Measurements from ENCODE around the gene SLC11A1.

DNA sequence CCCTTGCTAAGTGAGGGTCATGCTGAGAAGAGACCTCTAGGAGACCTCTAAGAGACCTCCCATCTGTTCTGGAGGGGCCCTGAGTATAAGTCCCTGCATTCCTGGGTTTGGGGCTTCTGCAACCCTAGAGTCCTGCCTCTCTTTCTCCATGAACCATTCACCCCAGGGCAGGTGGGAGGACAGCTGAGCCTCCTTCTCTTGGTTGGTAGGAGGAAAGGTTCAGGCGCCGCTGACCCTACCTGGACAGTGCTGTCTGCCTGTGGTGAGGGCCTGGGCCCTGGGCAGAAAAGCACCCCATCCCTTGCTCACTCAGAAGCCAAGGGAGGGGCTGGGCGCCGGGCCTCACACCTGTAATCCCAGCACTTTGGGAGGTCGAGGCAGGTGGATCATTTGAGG, 36.2 kb downstream of the SLC11A1 start:
- TF ChIP-seq GATA2 (IDR thresholded peaks at IDR 0.05; ENCODE audit: low read depth, low read length) (no peak), GATA3 (IDR thresholded peaks at IDR 0.05; ENCODE audit: low read depth, low read length) (no peak)

Data from SH-SY5Y (cell line).